H9 (cell line): ENCODE data around the gene GALNT10. TPM values are rescaled to one million over a fixed set of nuclear protein-coding genes. Genes with fewer than 3 reads are reported as not detected.

Experiments used
- DNase-seq: peaks from one replicate; pipeline ENCODE4 v3.0.0-alpha.2; 2017
- H2AFZ ChIP-seq: one replicate; pipeline ENCODE4 v1.6.1; 2013; ENCODE audit warnings: mild to moderate bottlenecking, low read length, control low read depth, moderate library complexity
- H2AK5ac ChIP-seq: 2 replicates; pipeline ENCODE4 v1.6.1; 2013; ENCODE audit warnings: low read length, control low read depth, mixed read lengths; ENCODE audit not compliant: insufficient read length
- H2BK120ac ChIP-seq: one replicate; pipeline ENCODE4 v1.6.1; 2013; ENCODE audit warnings: low read depth, mild to moderate bottlenecking, low read length, control low read depth, inconsistent platforms; ENCODE audit not compliant: poor library complexity, severe bottlenecking
- H2BK12ac ChIP-seq: 2 replicates; pipeline ENCODE4 v1.6.1; 2013; ENCODE audit warnings: low read length, control low read depth, mixed read lengths, low read depth; ENCODE audit not compliant: insufficient read length
- H2BK15ac ChIP-seq: 2 replicates; pipeline ENCODE4 v1.6.1; 2013; ENCODE audit warnings: low read depth, low read length, control low read depth
- H2BK20ac ChIP-seq: one replicate; pipeline ENCODE4 v1.6.1; 2013; ENCODE audit warnings: low read depth, mild to moderate bottlenecking, low read length, control low read depth, inconsistent platforms; ENCODE audit not compliant: poor library complexity, severe bottlenecking
- H2BK5ac ChIP-seq: 2 replicates; pipeline ENCODE4 v1.6.1; 2013; ENCODE audit warnings: low read length, control low read depth, mixed read lengths; ENCODE audit not compliant: insufficient read length
- H3K14ac ChIP-seq: 2 replicates; pipeline ENCODE4 v1.6.1; 2013; ENCODE audit warnings: low read length, control low read depth; ENCODE audit not compliant: insufficient read depth
- H3K18ac ChIP-seq: 2 replicates; pipeline ENCODE4 v1.6.1; 2013; ENCODE audit warnings: low read depth, mild to moderate bottlenecking, mixed read lengths, low read length, control low read depth; ENCODE audit not compliant: insufficient read length
- H3K23ac ChIP-seq: 2 replicates; pipeline ENCODE4 v1.6.1; 2013; ENCODE audit warnings: low read length, control low read depth, mixed read lengths, low read depth; ENCODE audit not compliant: insufficient read length
- H3K23me2 ChIP-seq: 2 replicates; pipeline ENCODE4 v1.6.1; 2013; ENCODE audit warnings: low read depth, mild to moderate bottlenecking, mixed read lengths, low read length, control low read depth; ENCODE audit not compliant: insufficient read length, poor library complexity, severe bottlenecking
- H3K27ac ChIP-seq: 2 replicates; pipeline ENCODE4 v1.5.1; 2013; ENCODE audit warnings: low read length, control low read depth, mixed read lengths, low read depth; ENCODE audit not compliant: insufficient read length
- H3K27me3 ChIP-seq: 2 replicates; pipeline ENCODE4 v1.6.1; 2013; ENCODE audit warnings: low read length, control low read depth, inconsistent platforms; ENCODE audit not compliant: insufficient read depth
- H3K4ac ChIP-seq: 2 replicates; pipeline ENCODE4 v1.6.1; 2013; ENCODE audit warnings: low read depth, mild to moderate bottlenecking, control low read depth, inconsistent platforms, low read length, moderate library complexity
- H3K4me1 ChIP-seq: 2 replicates; pipeline ENCODE4 v1.6.1; 2013; ENCODE audit warnings: low read length, control low read depth, inconsistent platforms; ENCODE audit not compliant: insufficient read depth
- H3K4me2 ChIP-seq: 2 replicates; pipeline ENCODE4 v1.6.1; 2013; ENCODE audit warnings: low read length, control low read depth, mixed read lengths; ENCODE audit not compliant: insufficient read length, insufficient read depth
- H3K56ac ChIP-seq: 2 replicates; pipeline ENCODE4 v1.6.1; 2013; ENCODE audit warnings: low read depth, mild to moderate bottlenecking, mixed read lengths, low read length, control low read depth; ENCODE audit not compliant: insufficient read length
- H3K79me1 ChIP-seq: 2 replicates; pipeline ENCODE4 v1.6.1; 2013; ENCODE audit warnings: low read depth, mild to moderate bottlenecking, moderate library complexity, low read length, control low read depth, inconsistent platforms; ENCODE audit not compliant: insufficient read depth, poor library complexity, severe bottlenecking
- H3K79me2 ChIP-seq: 2 replicates; pipeline ENCODE4 v1.6.1; 2013; ENCODE audit warnings: low read length, control low read depth, inconsistent platforms; ENCODE audit not compliant: insufficient read depth
- H3K9ac ChIP-seq: 2 replicates; pipeline ENCODE4 v1.6.1; 2013; ENCODE audit warnings: low read length, control low read depth, mixed read lengths; ENCODE audit not compliant: insufficient read length; ENCODE audit errors: extremely low read depth
- H3K9me3 ChIP-seq: one replicate; pipeline ENCODE4 v1.6.1; 2013; ENCODE audit warnings: low read depth, low read length, inconsistent platforms; ENCODE audit not compliant: control insufficient read depth
- H3T11ph ChIP-seq: one replicate; pipeline ENCODE4 v1.6.1; 2013; ENCODE audit warnings: mild to moderate bottlenecking, low read length, control low read depth, inconsistent platforms
- H4K20me1 ChIP-seq: one replicate; pipeline ENCODE4 v1.6.1; 2013; ENCODE audit not compliant: control insufficient read depth, insufficient read length, insufficient read depth
- H4K5ac ChIP-seq: 2 replicates; pipeline ENCODE4 v1.6.1; 2013; ENCODE audit warnings: low read depth, mild to moderate bottlenecking, mixed read lengths, low read length, control low read depth; ENCODE audit not compliant: insufficient read length
- H4K8ac ChIP-seq: replicated peaks from 2 replicates; pipeline ENCODE4 v1.6.1; 2013; ENCODE audit warnings: low read length, control low read depth, mixed read lengths, low read depth; ENCODE audit not compliant: insufficient read length
- H4K91ac ChIP-seq: 2 replicates; pipeline ENCODE4 v1.6.1; 2013; ENCODE audit warnings: low read depth, mild to moderate bottlenecking, moderate library complexity, mixed read lengths, low read length, control low read depth; ENCODE audit not compliant: insufficient read length
- H3K27ac Mint-ChIP-seq, 3 experiments: 2 replicates in 2 of 3; 3 replicates in 1 of 3; pipeline ENCODE4 v1.8.0; 2020 to 2021; ENCODE audit warnings: mixed read lengths in 3 of 3, mild to moderate bottlenecking in 1 of 3, moderate library complexity in 1 of 3
- H3K27me3 Mint-ChIP-seq: 2 replicates; pipeline ENCODE4 v1.8.0; 2021; ENCODE audit warnings: low read depth, mild to moderate bottlenecking, moderate library complexity, mixed read lengths
- H3K36me3 Mint-ChIP-seq, 3 experiments: 2 replicates in 2 of 3; 3 replicates in 1 of 3; pipeline ENCODE4 v1.8.0; 2020 to 2021; ENCODE audit warnings: low read depth in 3 of 3, mixed read lengths in 3 of 3; ENCODE audit not compliant: insufficient read depth in 1 of 3
- H3K4me1 Mint-ChIP-seq, 2 experiments: 2 replicates each; pipeline ENCODE4 v1.8.0; 2020; ENCODE audit warnings: mixed read lengths in 2 of 2
- H3K4me3 Mint-ChIP-seq, 2 experiments: 2 replicates in 1 of 2; 3 replicates in 1 of 2; pipeline ENCODE4 v1.8.0; 2020 to 2021; ENCODE audit warnings: mild to moderate bottlenecking in 2 of 2, mixed read lengths in 2 of 2, moderate library complexity in 1 of 2
- H3K9me3 Mint-ChIP-seq, 2 experiments: 2 replicates in 1 of 2; 3 replicates in 1 of 2; pipeline ENCODE4 v1.8.0; 2020; ENCODE audit warnings: mild to moderate bottlenecking in 2 of 2, mixed read lengths in 2 of 2, moderate library complexity in 1 of 2
- CTCF ChIP-seq: fragments of 200-600 bp; sonication (generic); conservative IDR thresholded peaks from 3 replicates; pipeline ENCODE4 v1.8.0; 2021; ENCODE audit warnings: antibody characterized with exemption, mild to moderate bottlenecking
- WGBS: extraction: QIAGEN DNeasy Blood & Tissue Kit; methylation state at CpG from one replicate; pipeline ENCODE4 v1.1.7; 2013; ENCODE audit warnings: missing lambda C conversion rate, low lambda C conversion rate, mixed read lengths; ENCODE audit not compliant: insufficient read length; ENCODE audit errors: extremely low coverage; 5-methylcytosine and 5-hydroxymethylcytosine counted together
- total RNA-seq: library from RNA; stranded (reverse); gene quantifications from 2 replicates; pipeline ENCODE4 v1.2.1, GENCODE V29; 2021

GALNT10 gene
- total RNA-seq, 1 experiment from 2014 or later = 15.4 TPM

GRCh38 chr5:154409230-154409840 is 218.8 kb downstream of the GALNT10 start:
- H2BK15ac ChIP-seq = no peak overlapping the region
- no peaks in the 10 kb centered on the region for H3K27me3 Mint-ChIP-seq
- no peaks in the 10 kb centered on the region for H3K23me2 ChIP-seq
- no peaks in the 10 kb centered on the region; a peak in 2 of 7 replicates for H3K36me3 Mint-ChIP-seq
- H3K9ac ChIP-seq = no peak overlapping the region
- H2BK5ac ChIP-seq = no peak overlapping the region
- H3K27ac ChIP-seq = no peak overlapping the region
- H3K56ac ChIP-seq = no peak overlapping the region
- no peak overlapping the region for H3K18ac ChIP-seq
- H3K23ac ChIP-seq = no peak overlapping the region
- H3K14ac ChIP-seq = no peak overlapping the region
- H2BK12ac ChIP-seq = no peak overlapping the region
- H2AFZ ChIP-seq = no peak overlapping the region
- no peaks in the 10 kb centered on the region for H3K9me3 Mint-ChIP-seq
- no CpG with 5 or more reads among the region's 15 CpGs for WGBS
- H3K27me3 ChIP-seq = no peaks in the 10 kb centered on the region
- no peaks in the 10 kb centered on the region for H3K9me3 ChIP-seq
- H4K91ac ChIP-seq = no peak overlapping the region
- no peaks in the 10 kb centered on the region for H4K20me1 ChIP-seq
- peak; percentile 21 for DNase-seq
- no peak overlapping the region for H4K5ac ChIP-seq
- H3K27ac Mint-ChIP-seq = no peak overlapping the region; a peak in 2 of 7 replicates
- no peak overlapping the region for H3K4ac ChIP-seq
- no peak overlapping the region for H4K8ac ChIP-seq
- no peak overlapping the region for H3T11ph ChIP-seq
- H2BK120ac ChIP-seq = no peak overlapping the region
- H2AK5ac ChIP-seq = no peak overlapping the region
- H3K4me1 Mint-ChIP-seq = peaks cover 5 to 11% of the 10 kb centered on the region in 2 experiments
- H2BK20ac ChIP-seq = no peak overlapping the region
- H3K4me2 ChIP-seq = no peak overlapping the region
- no peaks in the 10 kb centered on the region for H3K79me2 ChIP-seq
- H3K4me3 Mint-ChIP-seq = no peak overlapping the region
- H3K79me1 ChIP-seq = no peaks in the 10 kb centered on the region
- TF ChIP-seq CTCF = no peak
- H3K4me1 ChIP-seq = no peaks in the 10 kb centered on the region
